ENCODE data around the gene MAPK10. TPM values are rescaled to one million over a fixed set of nuclear protein-coding genes. Genes with fewer than 3 reads are reported as not detected.

Gene MAPK10
- total RNA-seq, 2 experiments from 2014 or later, result not detected

GRCh38 chr4:85964298-85964697 is 395.6 kb downstream of the MAPK10 start:
- Mint-ChIP-seq H3K27me3 (no peaks in the 10 kb centered on the region), H3K36me3 (ENCODE audit: low read depth) (no peaks in the 10 kb centered on the region), H3K9me3 (peaks cover 5% of the 10 kb centered on the region), H3K4me1 (ENCODE audit: low read depth) (no peaks in the 10 kb centered on the region), H3K27ac (no peak overlapping the region), H3K4me3 (no peak overlapping the region)
- ChIA-PET POLR2A (no interaction called here), CTCF (interaction anchor here (0.8 kb wide), 1 partner anchor 38 kb away, joined by 3 read pairs; no protein-coding TSS in a partner anchor)
- TF ChIP-seq CTCF (IDR thresholded peaks at IDR 0.05), result no peak
- ATAC-seq (no peak), DNase-seq (no peak)
- intact Hi-C loops (cut with micrococcal nuclease), result no loop called here

- Mint-ChIP-seq H3K9me3 (peaks cover 5% of the 10 kb centered on the region), H3K27me3 (no peaks in the 10 kb centered on the region), H3K27ac (no peak overlapping the region), H3K4me1 (ENCODE audit: low read depth) (no peaks in the 10 kb centered on the region), H3K4me3 (no peak overlapping the region), H3K36me3 (ENCODE audit: low read depth) (no peaks in the 10 kb centered on the region)
- ChIA-PET POLR2A (no interaction called here), CTCF (no interaction called here)
- no peak for TF ChIP-seq CTCF (IDR thresholded peaks at IDR 0.05)
- DNase-seq (no peak), ATAC-seq (no peak)
- intact Hi-C loops (cut with micrococcal nuclease), result no loop called here
Measured at GRCh38 chr4:85963231-85963630, 396.6 kb downstream of the MAPK10 start.

- Mint-ChIP-seq H3K27me3 (no peaks in the 10 kb centered on the region), H3K36me3 (ENCODE audit: low read depth) (no peaks in the 10 kb centered on the region), H3K4me3 (no peak overlapping the region), H3K27ac (no peak overlapping the region), H3K4me1 (ENCODE audit: low read depth) (no peaks in the 10 kb centered on the region), H3K9me3 (peaks cover 5% of the 10 kb centered on the region)
- ChIA-PET CTCF (no interaction called here), POLR2A (no interaction called here)
- intact Hi-C loops (cut with micrococcal nuclease), result no loop called here
- ATAC-seq (no peak), DNase-seq (no peak)
- TF ChIP-seq CTCF (IDR thresholded peaks at IDR 0.05), result no peak
Measured at GRCh38 chr4:85961887-85962286, 398.0 kb downstream of the MAPK10 start.

- no peaks in the 10 kb centered on the region for H3K27me3 Mint-ChIP-seq
- H3K9me3 Mint-ChIP-seq, result no peaks in the 10 kb centered on the region
- CTCF ChIA-PET, result no interaction called here
- DNase-seq (no peak), ATAC-seq (no peak)
- no peak for TF ChIP-seq CTCF (IDR thresholded peaks at IDR 0.05)
- H3K27ac Mint-ChIP-seq, result no peak overlapping the region
- intact Hi-C loops (cut with micrococcal nuclease), result no loop called here
- H3K4me3 Mint-ChIP-seq, result no peak overlapping the region
- no peaks in the 10 kb centered on the region for H3K36me3 Mint-ChIP-seq (ENCODE audit: low read depth)
- POLR2A ChIA-PET, result no interaction called here
- no peaks in the 10 kb centered on the region for H3K4me1 Mint-ChIP-seq (ENCODE audit: low read depth)
Measured at GRCh38 chr4:85956293-85956945, 403.4 kb downstream of the MAPK10 start.

- Mint-ChIP-seq H3K27ac (no peak overlapping the region), H3K36me3 (ENCODE audit: low read depth) (no peaks in the 10 kb centered on the region), H3K27me3 (no peaks in the 10 kb centered on the region), H3K4me1 (ENCODE audit: low read depth) (no peaks in the 10 kb centered on the region), H3K4me3 (no peak overlapping the region), H3K9me3 (no peaks in the 10 kb centered on the region)
- intact Hi-C loops (cut with micrococcal nuclease), result no loop called here
- TF ChIP-seq CTCF (IDR thresholded peaks at IDR 0.05), result no peak
- CTCF ChIA-PET, result no interaction called here
- POLR2A ChIA-PET, result no interaction called here
- ATAC-seq, result no peak
- no peak for DNase-seq
Measured at GRCh38 chr4:85955620-85956292, 404.1 kb downstream of the MAPK10 start.

Data from activated CD8-positive, alpha-beta T cell treated with anti-CD3 and anti-CD28 coated beads for 36 hours (primary cell).